K562 (cell line): Measurements from ENCODE around the gene ATF4. TPM values are rescaled to one million over a fixed set of nuclear protein-coding genes. Genes with fewer than 3 reads are reported as not detected.

ENCODE experiments used
- ATAC-seq: fragments of 200-7000 bp; cut with Tn5 transposase; 3 replicates; pipeline ENCODE4 v1.9.1; 2020; ENCODE audit warnings: moderate library complexity
- BruUV-seq: library from RNA; stranded (reverse); fragments of 400-500 nt; replicated peaks from 2 replicates; lab custom pipeline; 2021; lab: Mats Ljungman, UMichigan
- CTCF ChIA-PET: fragments of 300-600 bp; formaldehyde crosslinking; extraction: SDS; loops from one replicate; lab custom pipeline; 2021; ENCODE audit warnings: low intra/inter-chr PET ratio; lab: Yijun Ruan, JAX
- POLR2A ChIA-PET: fragments of 300-600, 350-650 bp; sonication (Branson Sonifier 250); formaldehyde crosslinking; extraction: SDS; loops from one replicate; lab custom pipeline; 2021; ENCODE audit warnings: antibody characterized with exemption, inconsistent platforms; lab: Yijun Ruan, JAX
- DNase-seq, 4 experiments: peaks; one replicate each; pipeline versions ENCODE4 v3.0.0 to v3.0.0-alpha.2; 2011 to 2018; ENCODE audit warnings: low spot score in 3 of 4, mixed read lengths in 3 of 4; ENCODE audit errors: extremely low read depth in 1 of 4
- FAIRE-seq: peaks from 2 replicates; lab custom pipeline; 2011; peaks lifted over from hg19 to GRCh38; lab: Jason Lieb, UNC
- H2AFZ ChIP-seq: 2 replicates; pipeline ENCODE4 v1.6.0; 2011; ENCODE audit warnings: low read depth, low read length, control low read depth, inconsistent platforms
- H3K27ac ChIP-seq: fragments of 200-600 bp; 3 replicates; pipeline ENCODE4 v1.8.0; 2011; ENCODE audit warnings: low read depth, mild to moderate bottlenecking, control low read depth, inconsistent platforms, low read length, moderate library complexity, mixed read lengths; ENCODE audit errors: extremely low read depth
- H3K27me3 ChIP-seq, 2 experiments: fragments of 300-600 bp in 1 of 2; 2 replicates in 1 of 2; 3 replicates in 1 of 2; pipeline versions ENCODE4 v1.6.0 to v1.8.0; 2011; ENCODE audit warnings: inconsistent platforms in 2 of 2, low read length in 2 of 2, mild to moderate bottlenecking in 1 of 2, mixed read lengths in 1 of 2, moderate library complexity in 1 of 2; ENCODE audit not compliant: control insufficient read depth in 2 of 2, insufficient read depth in 2 of 2
- H3K36me3 ChIP-seq: fragments of 300-600 bp; 3 replicates; pipeline ENCODE4 v1.8.0; 2011; ENCODE audit warnings: mild to moderate bottlenecking, low read length, inconsistent platforms; ENCODE audit not compliant: control insufficient read depth, insufficient read depth
- H3K4me1 ChIP-seq, 2 experiments: fragments of 200-600 bp in 1 of 2; replicated peaks in 1 of 2; 2 replicates in 1 of 2; 3 replicates in 1 of 2; pipeline versions ENCODE4 v1.5.1 to v1.8.0; 2011; ENCODE audit warnings: inconsistent platforms in 2 of 2, low read length in 2 of 2, mild to moderate bottlenecking in 1 of 2, mixed read lengths in 1 of 2, moderate library complexity in 1 of 2; ENCODE audit not compliant: control insufficient read depth in 2 of 2, insufficient read depth in 2 of 2
- H3K4me2 ChIP-seq: 2 replicates; pipeline ENCODE4 v1.6.1; 2011; ENCODE audit warnings: low read length, control low read depth, inconsistent platforms, mixed read lengths; ENCODE audit not compliant: insufficient read depth
- H3K4me3 ChIP-seq: fragments of 200-600 bp; sonication (generic), shearing (Covaris generic); 2 replicates; pipeline ENCODE4 v1.5.1; 2016; ENCODE audit warnings: control low read depth, inconsistent platforms
- H3K79me2 ChIP-seq: fragments of 200-600 bp; 3 replicates; pipeline ENCODE4 v1.8.0; 2011; ENCODE audit warnings: low read length, inconsistent platforms; ENCODE audit not compliant: control insufficient read depth, insufficient read depth
- H3K9ac ChIP-seq, 2 experiments: 2 replicates each; pipeline versions ENCODE4 v1.6.0 to v1.6.1; 2011; ENCODE audit warnings: low read depth in 2 of 2, low read length in 2 of 2, control low read depth in 1 of 2, inconsistent platforms in 1 of 2, mild to moderate bottlenecking in 1 of 2, mixed read lengths in 1 of 2; ENCODE audit not compliant: insufficient read depth in 1 of 2
- H3K9me1 ChIP-seq: one replicate; pipeline ENCODE4 v1.6.0; 2011; ENCODE audit warnings: inconsistent platforms, mild to moderate bottlenecking, low read length, moderate library complexity; ENCODE audit not compliant: control insufficient read depth, insufficient read depth
- H3K9me3 ChIP-seq: replicated peaks from 2 replicates; pipeline ENCODE4 v1.5.1; 2011; ENCODE audit warnings: low read depth, low read length, inconsistent platforms; ENCODE audit not compliant: control insufficient read depth, insufficient read depth
- H4K20me1 ChIP-seq: replicated peaks from 2 replicates; pipeline ENCODE4 v1.6.1; 2011; ENCODE audit warnings: low read length, inconsistent platforms, mixed read lengths; ENCODE audit not compliant: control insufficient read depth, insufficient read depth
- CBFA2T3 ChIP-seq: fragments of 450-650 bp; IDR thresholded peaks from 2 replicates; pipeline ENCODE4 v1.6.1; 2017
- CTCFL ChIP-seq: IDR thresholded peaks from 2 replicates; pipeline ENCODE4 v1.6.1; 2011; ENCODE audit warnings: borderline replicate concordance, low read depth, mild to moderate bottlenecking, moderate library complexity, low read length; ENCODE audit not compliant: insufficient read depth, poor library complexity, severe bottlenecking
- ESRRA ChIP-seq: fragments of 450-650 bp; IDR thresholded peaks from 2 replicates; pipeline ENCODE4 v1.6.1; 2014; ENCODE audit warnings: low read depth, mild to moderate bottlenecking, moderate library complexity, borderline replicate concordance
- TCF3 ChIP-seq: sonication (generic); formaldehyde crosslinking; IDR thresholded peaks from 2 replicates; pipeline ENCODE4 v1.4.0; 2020; ENCODE audit warnings: mild to moderate bottlenecking, missing genetic modification reagents
- ZBTB33 ChIP-seq: sonication (generic); formaldehyde crosslinking; IDR thresholded peaks from 2 replicates; pipeline ENCODE4 v1.8.1; 2023; ENCODE audit warnings: mild to moderate bottlenecking, missing genetic modification reagents
- ZBTB7A ChIP-seq: IDR thresholded peaks from 2 replicates; pipeline ENCODE4 v1.6.1; 2011; ENCODE audit warnings: low read depth, mild to moderate bottlenecking, low read length, moderate library complexity, borderline replicate concordance; ENCODE audit not compliant: control insufficient read depth
- WGBS: fragments of 100-300 bp; shearing (Covaris generic); methylation state at CpG from one replicate; pipeline ENCODE4 v1.1.6; 2016; ENCODE audit warnings: low coverage, mixed read lengths; ENCODE audit not compliant: insufficient coverage; ENCODE audit errors: missing lambda C conversion rate; 5-methylcytosine and 5-hydroxymethylcytosine counted together
- in situ Hi-C: fragments of 300-500 bp; cut with MboI; formaldehyde crosslinking; loops from 4 replicates; pipeline ENCODE4 v1.15.0; 2018; ENCODE audit warnings: inconsistent platforms, mixed read lengths
- intact Hi-C: fragments of 100-400 bp; cut with micrococcal nuclease; formaldehyde crosslinking; loops from 2 replicates; pipeline ENCODE4 v1.14.2; 2022
- polyA plus RNA-seq, 8 experiments: library from polyadenylated mRNA; depleted of rRNA in 4 of 8; stranded (reverse) in 5 of 8; unstranded in 3 of 8; fragments of >200 nt; fragmentation: Nextera tagmentation in 2 of 8; fragmentation: Illumina TruSeq in 1 of 8; extraction: Ambion mirVana in 2 of 8; extraction: Trizol in 1 of 8; gene quantifications; 2 replicates each; pipeline versions ENCODE4 v1.2.1 to v1.2.3, GENCODE V29; 2011 to 2014; ENCODE audit warnings: inconsistent platforms in 1 of 8, missing spikeins in 1 of 8
- total RNA-seq, 7 experiments: library from RNA; depleted of rRNA in 6 of 7; stranded (reverse); fragments of >200 nt in 6 of 7; fragmentation: Illumina TruSeq in 2 of 7; extraction: Trizol in 2 of 7; gene quantifications; 2 replicates each; pipeline versions ENCODE4 v1.2.1 to v1.2.3, GENCODE V29; 2011 to 2021; ENCODE audit warnings: low replicate concordance in 1 of 7

The ATF4 gene
- total and polyA plus RNA-seq, 9 of the 15 experiments (the other 6 are each of a cell fraction or from before 2014, with no cell fraction given) = 93.1 to 723 (median 355) TPM

- TF ChIP-seq CTCFL (peak; percentile 89), TCF3 (no peak)
- TF ChIP-seq, all 486 proteins: peak for 10
These were observed 39.2 kb downstream of the ATF4 start (continued) for GRCh38 chr22:39559456-39560105.

- no peak overlapping the region for H3K4me3 ChIP-seq
- 0 out of 2 replicates have a peak, but pooled peaks cover 4% of the 10 kb centered on the region for H4K20me1 ChIP-seq
- ATAC-seq = no peak
- no peak for DNase-seq
- intact Hi-C loops = no loop called here
- 67% methylated on average over 6 of the region's 6 CpGs for WGBS
- TF ChIP-seq ZBTB33 (peak; percentile 84), ESRRA (0 out of 2 replicates have a peak, but pooled peaks have one; percentile 3), CBFA2T3 (no peak), ZBTB7A (0 out of 2 replicates have a peak, but pooled peaks have one; percentile 14)
- in situ Hi-C loops = no loop called here
- H3K9ac ChIP-seq = no peak overlapping the region
- ChIA-PET POLR2A (interaction anchor here (0.6 to 0.7 kb wide), 3 partner anchors 9 to 50 kb away, joined by 3 read pairs; no protein-coding TSS in a partner anchor), CTCF (interaction anchor here (0.9 to 1.1 kb wide), 2 partner anchors 25 to 464 kb away, joined by 3 to 6 read pairs; no protein-coding TSS in a partner anchor)
- peaks cover 0 to 31% of the 10 kb centered on the region in 2 experiments; a peak in 3 of 5 replicates for H3K4me1 ChIP-seq
- H3K27ac ChIP-seq = no peak overlapping the region
- BruUV-seq = no TSS peak
- no peak overlapping the region for H2AFZ ChIP-seq
- H3K9me3 ChIP-seq = no peaks in the 10 kb centered on the region
- no peak overlapping the region for H3K4me2 ChIP-seq
- no peaks in the 10 kb centered on the region for H3K9me1 ChIP-seq
- no peaks in the 10 kb centered on the region for H3K79me2 ChIP-seq
- H3K36me3 ChIP-seq = no peaks in the 10 kb centered on the region
- H3K27me3 ChIP-seq = no peaks in the 10 kb centered on the region
- no peak for FAIRE-seq
These were observed 39.8 kb downstream of the ATF4 start for GRCh38 chr22:39560127-39560526.
